Lower lobe of right lung (tissue), 2 donors: ENCODE data around the gene ACE. TPM values are rescaled to one million over a fixed set of nuclear protein-coding genes. Genes with fewer than 3 reads are reported as not detected.

Source experiments
- ATAC-seq, 2 donors: fragments of 200-7000 bp; cut with Tn5 transposase; one replicate each; pipeline ENCODE4 v1.9.1; 2020 to 2022; ENCODE audit warnings: mild to moderate bottlenecking in 2 of 2, moderate library complexity in 2 of 2
- DNase-seq: peaks from one replicate; pipeline ENCODE4 v3.0.0-alpha.2; 2020
- H3K27ac ChIP-seq: fragments of 200-600 bp; one replicate; pipeline ENCODE4 v1.8.0; 2022
- H3K27me3 ChIP-seq: fragments of 200-600 bp; one replicate; pipeline ENCODE4 v1.8.0; 2022; ENCODE audit warnings: low read depth
- H3K36me3 ChIP-seq: fragments of 200-600 bp; one replicate; pipeline ENCODE4 v1.8.0; 2022; ENCODE audit warnings: mild to moderate bottlenecking
- H3K4me1 ChIP-seq: fragments of 200-600 bp; one replicate; pipeline ENCODE4 v1.8.0; 2022
- H3K4me3 ChIP-seq: fragments of 200-600 bp; one replicate; pipeline ENCODE4 v1.8.0; 2022; ENCODE audit warnings: mild to moderate bottlenecking
- H3K9me3 ChIP-seq: fragments of 200-600 bp; one replicate; pipeline ENCODE4 v1.8.0; 2022
- CTCF ChIP-seq: fragments of 200-600 bp; IDR thresholded peaks from one replicate; pipeline ENCODE4 v1.8.0; 2022; ENCODE audit warnings: antibody characterized with exemption, mild to moderate bottlenecking
- intact Hi-C: fragments of 100-400 bp; cut with DNase I; formaldehyde crosslinking; loops from one replicate; pipeline ENCODE4 v1.11.0; 2022
- total RNA-seq: library from RNA; stranded (reverse); fragmentation: NEBNext Ultra II Directional; extraction: Animal tissue kit (Norgen Biotek cat#: 25700); gene quantifications from one replicate; pipeline ENCODE4 v1.2.1, GENCODE V29; 2021
- donor health status: DM: no; HTN: yes; CAD: no; lungs with severe emphysema.

Gene ACE
- total RNA-seq, 1 donor from 2014 or later: 90.7 TPM

- Histone ChIP-seq H3K36me3 (no peaks in the 10 kb centered on the region), H3K9me3 (no peaks in the 10 kb centered on the region), H3K27ac (peak overlapping the region; percentile 68), H3K4me1 (peaks cover 31% of the 10 kb centered on the region), H3K27me3 (no peaks in the 10 kb centered on the region), H3K4me3 (no peak overlapping the region)
- DNase-seq (no peak), ATAC-seq (no peak)
- no peak for TF ChIP-seq CTCF
- intact Hi-C loops: no loop called here
Measured at GRCh38 chr17:63498626-63499195, 21.9 kb downstream of the ACE start.

DNA sequence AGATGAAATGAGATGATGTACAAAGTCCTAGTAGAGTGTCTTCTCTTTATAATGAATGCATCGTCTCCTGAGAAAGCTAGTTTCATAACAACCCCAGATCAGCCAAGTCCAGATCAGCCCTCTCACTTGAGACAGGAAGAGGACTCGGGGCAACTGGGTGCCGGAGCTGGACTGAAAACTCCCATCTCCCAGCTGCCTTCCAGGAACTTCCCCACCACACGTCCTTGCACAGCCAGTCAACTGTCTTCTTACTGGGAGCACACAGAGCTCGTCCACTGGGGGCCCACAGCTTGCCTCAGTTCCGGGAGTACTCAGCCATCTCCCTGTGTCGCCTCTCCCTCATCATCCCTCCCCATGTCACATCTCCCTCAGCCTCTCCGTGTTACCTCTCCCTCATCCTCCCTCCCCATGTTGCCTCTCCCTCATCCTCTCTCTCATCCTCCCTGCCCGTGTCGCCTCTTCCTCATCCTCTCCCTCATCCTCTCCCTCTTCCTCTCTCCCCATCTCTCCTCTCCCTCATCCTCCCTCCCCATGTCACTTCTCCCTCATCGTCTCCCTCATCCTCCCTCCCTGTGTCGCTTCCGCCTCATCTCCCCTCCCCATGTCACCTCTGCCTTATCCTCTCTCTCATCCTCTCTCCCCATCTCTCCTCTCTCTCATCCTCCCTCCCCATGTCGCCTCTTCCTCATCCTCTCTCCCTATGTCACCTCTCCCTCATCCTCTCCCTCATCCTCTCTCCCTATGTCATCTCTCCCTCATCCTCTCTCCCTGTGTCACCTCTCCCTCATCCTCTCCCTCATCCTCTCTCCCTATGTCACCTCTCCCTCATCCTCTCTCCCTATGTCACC is 23.9 kb downstream of the ACE start:
- TF ChIP-seq CTCF: no peak
- no peak overlapping the region for H3K27ac ChIP-seq
- intact Hi-C loops: no loop called here
- peaks cover 29% of the 10 kb centered on the region for H3K4me1 ChIP-seq
- DNase-seq (no peak), ATAC-seq (peak in 1 of 2 donors; percentile 23)
- no peaks in the 10 kb centered on the region for H3K36me3 ChIP-seq
- no peaks in the 10 kb centered on the region for H3K9me3 ChIP-seq
- H3K4me3 ChIP-seq: no peak overlapping the region
- H3K27me3 ChIP-seq: no peaks in the 10 kb centered on the region

GRCh38 chr17:63503341-63503705 is 26.5 kb downstream of the ACE start:
- H3K9me3 ChIP-seq: no peaks in the 10 kb centered on the region
- peak overlapping the region; percentile 38 for H3K27ac ChIP-seq
- no peak overlapping the region for H3K4me3 ChIP-seq
- ATAC-seq (no peak), DNase-seq (no peak)
- peaks cover 15% of the 10 kb centered on the region for H3K4me1 ChIP-seq
- intact Hi-C loops: no loop called here
- H3K27me3 ChIP-seq: no peaks in the 10 kb centered on the region
- no peaks in the 10 kb centered on the region for H3K36me3 ChIP-seq
- no peak for TF ChIP-seq CTCF

GRCh38 chr17:63504261-63504660 is 27.4 kb downstream of the ACE start:
- ATAC-seq: peak in 1 of 2 donors; percentile 40
- intact Hi-C loops: no loop called here

DNA sequence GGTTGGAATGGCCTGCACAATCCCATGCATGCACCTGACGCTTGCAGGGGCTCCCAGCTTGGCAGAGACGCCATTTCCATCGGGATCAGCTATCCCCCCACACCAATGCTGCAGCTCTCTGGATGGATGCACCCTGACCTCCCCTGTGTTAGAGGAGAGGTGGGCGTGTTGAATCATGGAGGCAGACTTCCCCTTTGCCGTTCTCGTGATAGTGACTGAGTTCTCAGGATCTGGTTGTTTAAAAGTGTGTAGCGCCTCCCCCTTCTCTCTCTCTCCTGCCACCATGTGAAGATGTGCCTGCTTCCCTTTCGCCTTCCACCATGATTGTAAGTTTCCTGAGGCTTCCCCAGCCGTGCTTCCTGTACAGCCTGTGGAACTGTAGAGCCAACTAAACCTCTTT is 28.5 kb downstream of the ACE start:
- H3K4me3 ChIP-seq: no peak overlapping the region
- TF ChIP-seq CTCF: no peak
- no peak for ATAC-seq
- intact Hi-C loops: no loop called here
- no peaks in the 10 kb centered on the region for H3K27me3 ChIP-seq
- no peaks in the 10 kb centered on the region for H3K36me3 ChIP-seq
- peaks cover 4% of the 10 kb centered on the region for H3K4me1 ChIP-seq
- no peak overlapping the region for H3K27ac ChIP-seq
- no peak for DNase-seq
- no peaks in the 10 kb centered on the region for H3K9me3 ChIP-seq

More at GRCh38 chr17:63504261-63504660, 27.4 kb downstream of the ACE start:
- no peak overlapping the region for H3K4me3 ChIP-seq
- no peaks in the 10 kb centered on the region for H3K27me3 ChIP-seq
- peak overlapping the region; percentile 38 for H3K27ac ChIP-seq
- no peaks in the 10 kb centered on the region for H3K9me3 ChIP-seq
- DNase-seq: no peak
- peaks cover 6% of the 10 kb centered on the region for H3K4me1 ChIP-seq
- H3K36me3 ChIP-seq: no peaks in the 10 kb centered on the region
- TF ChIP-seq CTCF: no peak
